HFF-Myc (cell line): Measurements from ENCODE around the gene CNNM4.

ENCODE experiments used
- DNase-seq: peaks from one replicate; pipeline ENCODE4 v3.0.0-alpha.2; 2011; ENCODE audit warnings: low read depth; ENCODE audit errors: extremely low read depth
- H3K4me3 ChIP-seq: replicated peaks from 2 replicates; pipeline ENCODE4 v1.5.1; 2011; ENCODE audit warnings: low read depth, mild to moderate bottlenecking, control low read depth, low read length
- CTCF ChIP-seq: IDR thresholded peaks from 2 replicates; pipeline ENCODE4 v1.5.1; 2012; ENCODE audit warnings: mild to moderate bottlenecking, low read depth, low read length, control low read depth; ENCODE audit errors: missing control alignments

CNNM4 gene

GRCh38 chr2:96839293-96839874 lies 78.7 kb downstream of the CNNM4 start:
- no peak for DNase-seq
- no peak for TF ChIP-seq CTCF
- H3K4me3 ChIP-seq, result no peak overlapping the region

- DNase-seq, result no peak
- no peak overlapping the region for H3K4me3 ChIP-seq
- TF ChIP-seq CTCF, result no peak
Observed at GRCh38 chr2:96839875-96840850, 79.5 kb downstream of the CNNM4 start.

GRCh38 chr2:96841701-96842495 lies 81.2 kb downstream of the CNNM4 start:
- no peak for DNase-seq
- TF ChIP-seq CTCF, result no peak
- no peak overlapping the region for H3K4me3 ChIP-seq

- TF ChIP-seq CTCF, result no peak
- DNase-seq, result no peak
- H3K4me3 ChIP-seq, result no peak overlapping the region
Observed at GRCh38 chr2:96842600-96842999, 81.9 kb downstream of the CNNM4 start.

- DNase-seq, result no peak
- TF ChIP-seq CTCF, result no peak
- no peak within 1 kb of the TSS for H3K4me3 ChIP-seq
Observed at GRCh38 chr2:96843538-96844268, 83.0 kb downstream of the CNNM4 start, which contains the start of gene ANKRD23. TSS of gene ANKRD23 (minus strand) at chr2:96844021. CDS start at chr2:96843992, 29 bp downstream.

GRCh38 chr2:96844405-96844808 lies 83.7 kb downstream of the CNNM4 start:
- no peak for DNase-seq
- TF ChIP-seq CTCF, result no peak
- H3K4me3 ChIP-seq, result no peak overlapping the region
